CD4-positive, CD25-positive, alpha-beta regulatory T cell (primary cell): ENCODE results near the gene HOPX. TPM values are rescaled to one million over a fixed set of nuclear protein-coding genes. Genes with fewer than 3 reads are reported as not detected.

ENCODE experiments used
- ATAC-seq, 2 donors: fragments of 150-1000 bp; cut with Tn5 transposase; one replicate each; pipeline ENCODE4 v1.10.0; 2021; ENCODE audit warnings: low read depth in 2 of 2, moderate number of reproducible peaks in 2 of 2, moderate library complexity in 1 of 2
- DNase-seq, 3 donors: peaks; one replicate each; pipeline versions ENCODE4 v3.0.0 to v3.0.0-alpha.2; 2012 to 2022; ENCODE audit warnings: mixed read lengths in 1 of 3
- H3K27ac ChIP-seq: one replicate; pipeline ENCODE4 v1.7.0; 2013; ENCODE audit warnings: mild to moderate bottlenecking, low read length; ENCODE audit not compliant: insufficient read depth, poor library complexity, severe bottlenecking
- H3K27me3 ChIP-seq: one replicate; pipeline ENCODE4 v1.7.0; 2013; ENCODE audit warnings: low read length; ENCODE audit not compliant: control insufficient read depth, insufficient read depth
- H3K36me3 ChIP-seq: one replicate; pipeline ENCODE4 v1.7.0; 2013; ENCODE audit warnings: mild to moderate bottlenecking, low read length, moderate library complexity; ENCODE audit not compliant: control insufficient read depth, insufficient read depth
- H3K4me1 ChIP-seq: 2 replicates; pipeline ENCODE4 v1.7.0; 2013; ENCODE audit warnings: mild to moderate bottlenecking, low read length; ENCODE audit not compliant: insufficient read depth, control insufficient read depth, poor library complexity, severe bottlenecking
- H3K4me3 ChIP-seq: one replicate; pipeline ENCODE4 v1.7.0; 2013; ENCODE audit warnings: low read depth, mild to moderate bottlenecking, low read length, moderate library complexity
- H3K9me3 ChIP-seq, 2 experiments: 1 replicate in 1 of 2; 2 replicates in 1 of 2; pipeline ENCODE4 v1.7.0; 2013; ENCODE audit warnings: low read length in 2 of 2, mild to moderate bottlenecking in 1 of 2, moderate library complexity in 1 of 2; ENCODE audit not compliant: control insufficient read depth in 2 of 2
- H3K27ac Mint-ChIP-seq, 3 donors: one replicate each; pipeline ENCODE4 v1.8.0; 2020 to 2022; ENCODE audit warnings: mild to moderate bottlenecking in 3 of 3, mixed read lengths in 3 of 3, moderate library complexity in 2 of 3
- H3K27me3 Mint-ChIP-seq: one replicate; pipeline ENCODE4 v1.8.0; 2022; ENCODE audit warnings: mild to moderate bottlenecking, mixed read lengths
- H3K36me3 Mint-ChIP-seq: one replicate; pipeline ENCODE4 v1.8.0; 2020; ENCODE audit warnings: mixed read lengths
- H3K4me1 Mint-ChIP-seq, 4 donors: one replicate each; pipeline ENCODE4 v1.8.0; 2020 to 2022; ENCODE audit warnings: mixed read lengths in 4 of 4, mild to moderate bottlenecking in 1 of 4
- H3K4me3 Mint-ChIP-seq, 4 donors: one replicate each; pipeline ENCODE4 v1.8.0; 2020 to 2022; ENCODE audit warnings: mild to moderate bottlenecking in 4 of 4, mixed read lengths in 4 of 4, moderate library complexity in 3 of 4
- H3K9me3 Mint-ChIP-seq, 7 donors: one replicate each; pipeline ENCODE4 v1.8.0; 2020 to 2022; ENCODE audit warnings: mixed read lengths in 7 of 7, mild to moderate bottlenecking in 3 of 7, moderate library complexity in 2 of 7
- polyA plus RNA-seq, 4 donors: library from polyadenylated mRNA; unstranded; fragments of 300-500 nt; fragmentation: Illumina TruSeq; gene quantifications; one replicate each; pipeline ENCODE4 v1.2.3, GENCODE V29; 2021
- total RNA-seq: library from RNA; stranded (reverse); gene quantifications from one replicate; pipeline ENCODE4 v1.2.3, GENCODE V29; 2022

HOPX gene
- total and polyA plus RNA-seq, 5 donors from 2014 or later = 1.4 to 13.3 (median 5.6) TPM

- Histone ChIP-seq H3K27me3 (no peaks in the 10 kb centered on the region), H3K4me1 (no peaks in the 10 kb centered on the region), H3K9me3 (no peaks in the 10 kb centered on the region), H3K36me3 (no peaks in the 10 kb centered on the region), H3K4me3 (no peak overlapping the region), H3K27ac (no peak overlapping the region)
- DNase-seq (no peak), ATAC-seq (no peak)
- Mint-ChIP-seq H3K9me3 (peaks cover 0 to 4% (median 0%) of the 10 kb centered on the region in 7 donors), H3K27me3 (peaks cover 7% of the 10 kb centered on the region), H3K4me1 (no peaks in the 10 kb centered on the region), H3K4me3 (no peak overlapping the region), H3K27ac (no peak overlapping the region), H3K36me3 (peaks cover 4% of the 10 kb centered on the region)
Measured at GRCh38 chr4:56633486-56633885, 47.6 kb downstream of the HOPX start.

- DNase-seq (no peak), ATAC-seq (no peak)
- Mint-ChIP-seq H3K4me1 (no peaks in the 10 kb centered on the region), H3K36me3 (peaks cover 3% of the 10 kb centered on the region), H3K27me3 (peaks cover 18% of the 10 kb centered on the region), H3K9me3 (peaks cover 0 to 12% (median 1%) of the 10 kb centered on the region in 7 donors), H3K4me3 (no peak overlapping the region), H3K27ac (no peak overlapping the region)
- Histone ChIP-seq H3K9me3 (no peaks in the 10 kb centered on the region), H3K27me3 (no peaks in the 10 kb centered on the region), H3K36me3 (no peaks in the 10 kb centered on the region), H3K27ac (no peak overlapping the region), H3K4me3 (no peak overlapping the region), H3K4me1 (no peaks in the 10 kb centered on the region)
Measured at GRCh38 chr4:56630876-56631666, 50.0 kb downstream of the HOPX start.

GRCh38 chr4:56628592-56628991 lies 52.5 kb downstream of the HOPX start:
- no peak overlapping the region for H3K4me3 Mint-ChIP-seq
- H3K27ac Mint-ChIP-seq = no peak overlapping the region
- H3K9me3 Mint-ChIP-seq = peaks cover 0 to 23% (median 6%) of the 10 kb centered on the region in 7 donors
- H3K27ac ChIP-seq = no peak overlapping the region
- H3K9me3 ChIP-seq = peaks cover 0 to 5% of the 10 kb centered on the region in 2 experiments
- no peaks in the 10 kb centered on the region for H3K27me3 ChIP-seq
- H3K27me3 Mint-ChIP-seq = peaks cover 18% of the 10 kb centered on the region
- no peaks in the 10 kb centered on the region for H3K36me3 Mint-ChIP-seq
- DNase-seq (no peak), ATAC-seq (no peak)
- no peaks in the 10 kb centered on the region for H3K4me1 ChIP-seq
- H3K4me1 Mint-ChIP-seq = no peaks in the 10 kb centered on the region
- H3K36me3 ChIP-seq = no peaks in the 10 kb centered on the region
- H3K4me3 ChIP-seq = no peak overlapping the region

GRCh38 chr4:56627985-56628384 lies 53.1 kb downstream of the HOPX start:
- Mint-ChIP-seq H3K4me3 (no peak overlapping the region), H3K27ac (no peak overlapping the region), H3K4me1 (no peaks in the 10 kb centered on the region), H3K36me3 (no peaks in the 10 kb centered on the region), H3K27me3 (peaks cover 18% of the 10 kb centered on the region), H3K9me3 (peaks cover 0 to 24% (median 6%) of the 10 kb centered on the region in 7 donors)
- Histone ChIP-seq H3K36me3 (no peaks in the 10 kb centered on the region), H3K27ac (no peak overlapping the region), H3K9me3 (peaks cover 0 to 5% of the 10 kb centered on the region in 2 experiments), H3K27me3 (no peaks in the 10 kb centered on the region), H3K4me3 (no peak overlapping the region), H3K4me1 (no peaks in the 10 kb centered on the region)
- DNase-seq (no peak), ATAC-seq (no peak)

GRCh38 chr4:56627375-56627774 lies 53.7 kb downstream of the HOPX start:
- no peaks in the 10 kb centered on the region for H3K4me1 ChIP-seq
- H3K36me3 Mint-ChIP-seq = no peaks in the 10 kb centered on the region
- no peak overlapping the region for H3K27ac ChIP-seq
- no peaks in the 10 kb centered on the region for H3K4me1 Mint-ChIP-seq
- peaks cover 0 to 5% of the 10 kb centered on the region in 2 experiments for H3K9me3 ChIP-seq
- H3K4me3 ChIP-seq = no peak overlapping the region
- H3K4me3 Mint-ChIP-seq = no peak overlapping the region
- H3K9me3 Mint-ChIP-seq = peaks cover 0 to 24% (median 6%) of the 10 kb centered on the region in 7 donors
- DNase-seq (no peak), ATAC-seq (no peak)
- no peaks in the 10 kb centered on the region for H3K36me3 ChIP-seq
- H3K27me3 ChIP-seq = no peaks in the 10 kb centered on the region
- H3K27me3 Mint-ChIP-seq = peaks cover 18% of the 10 kb centered on the region
- no peak overlapping the region for H3K27ac Mint-ChIP-seq

GRCh38 chr4:56626963-56627362 lies 54.1 kb downstream of the HOPX start:
- no peak overlapping the region for H3K27ac Mint-ChIP-seq
- DNase-seq (no peak), ATAC-seq (no peak)

GRCh38 chr4:56626420-56626819 lies 54.7 kb downstream of the HOPX start:
- Histone ChIP-seq H3K27me3 (no peaks in the 10 kb centered on the region), H3K4me1 (no peaks in the 10 kb centered on the region), H3K36me3 (no peaks in the 10 kb centered on the region), H3K9me3 (peaks cover 0 to 5% of the 10 kb centered on the region in 2 experiments), H3K27ac (no peak overlapping the region), H3K4me3 (no peak overlapping the region)
- no peak for ATAC-seq
- peaks cover 11% of the 10 kb centered on the region for H3K27me3 Mint-ChIP-seq
- peaks cover 0 to 24% (median 6%) of the 10 kb centered on the region in 7 donors for H3K9me3 Mint-ChIP-seq
- no peak overlapping the region for H3K27ac Mint-ChIP-seq
- H3K36me3 Mint-ChIP-seq = no peaks in the 10 kb centered on the region
- no peaks in the 10 kb centered on the region for H3K4me1 Mint-ChIP-seq
- no peak for DNase-seq
- H3K4me3 Mint-ChIP-seq = no peak overlapping the region

More at GRCh38 chr4:56626963-56627362, 54.1 kb downstream of the HOPX start:
- H3K4me1 Mint-ChIP-seq = no peaks in the 10 kb centered on the region
- H3K36me3 Mint-ChIP-seq = no peaks in the 10 kb centered on the region
- Histone ChIP-seq H3K4me1 (no peaks in the 10 kb centered on the region), H3K27me3 (no peaks in the 10 kb centered on the region), H3K4me3 (no peak overlapping the region), H3K27ac (no peak overlapping the region), H3K9me3 (peaks cover 0 to 5% of the 10 kb centered on the region in 2 experiments), H3K36me3 (no peaks in the 10 kb centered on the region)
- H3K27me3 Mint-ChIP-seq = peaks cover 14% of the 10 kb centered on the region
- H3K4me3 Mint-ChIP-seq = no peak overlapping the region
- peaks cover 0 to 24% (median 6%) of the 10 kb centered on the region in 7 donors for H3K9me3 Mint-ChIP-seq

- H3K27ac Mint-ChIP-seq = no peak overlapping the region
- H3K4me1 ChIP-seq = no peaks in the 10 kb centered on the region
- H3K27ac ChIP-seq = no peak overlapping the region
- H3K9me3 Mint-ChIP-seq = peaks cover 0 to 23% (median 6%) of the 10 kb centered on the region in 7 donors
- no peaks in the 10 kb centered on the region for H3K4me1 Mint-ChIP-seq
- peaks cover 1% of the 10 kb centered on the region for H3K27me3 Mint-ChIP-seq
- no peak for DNase-seq
- H3K4me3 ChIP-seq = no peak overlapping the region
- no peak for ATAC-seq
- no peak overlapping the region for H3K4me3 Mint-ChIP-seq
- no peaks in the 10 kb centered on the region for H3K27me3 ChIP-seq
- H3K36me3 Mint-ChIP-seq = no peaks in the 10 kb centered on the region
- H3K36me3 ChIP-seq = no peaks in the 10 kb centered on the region
- H3K9me3 ChIP-seq = peaks cover 0 to 5% of the 10 kb centered on the region in 2 experiments
Measured at GRCh38 chr4:56622176-56622575, 58.9 kb downstream of the HOPX start.
